ENCODE results near the gene WHAMM.

The WHAMM gene

GRCh38 chr15:82810061-82810889 lies 847 bp downstream of the WHAMM start:
- peak; percentile 36 for ATAC-seq
- TF ChIP-seq OSR1 (CRISPR knock-in tag; IDR thresholded peaks at IDR 0.05) (no peak), CSRNP3 (CRISPR knock-in tag; IDR thresholded peaks at IDR 0.05) (no peak), GLIS3 (CRISPR knock-in tag; IDR thresholded peaks at IDR 0.05) (no peak), ZNF565 (CRISPR knock-in tag; conservative IDR thresholded peaks at IDR 0.05; ENCODE audit: low read depth) (no peak), ISL1 (CRISPR knock-in tag; IDR thresholded peaks at IDR 0.05) (no peak), TSHZ2 (CRISPR knock-in tag; IDR thresholded peaks at IDR 0.05) (no peak), ZNF70 (CRISPR knock-in tag; IDR thresholded peaks at IDR 0.05) (no peak), TOX (CRISPR knock-in tag; IDR thresholded peaks at IDR 0.05; ENCODE audit: borderline replicate concordance) (no peak), SNAI2 (CRISPR knock-in tag; IDR thresholded peaks at IDR 0.05) (no peak), ZNF8 (CRISPR knock-in tag; IDR thresholded peaks at IDR 0.05) (no peak), ARNTL (CRISPR knock-in tag; IDR thresholded peaks at IDR 0.05; ENCODE audit: borderline replicate concordance, low read depth) (no peak), ZC3H10 (CRISPR knock-in tag; IDR thresholded peaks at IDR 0.05) (no peak), TCF4 (CRISPR knock-in tag; IDR thresholded peaks at IDR 0.05; ENCODE audit: borderline replicate concordance) (no peak), ZFP30 (CRISPR knock-in tag; IDR thresholded peaks at IDR 0.05) (no peak), RARB (CRISPR knock-in tag; IDR thresholded peaks at IDR 0.05) (no peak), CSDC2 (CRISPR knock-in tag; IDR thresholded peaks at IDR 0.05) (no peak), PATZ1 (CRISPR knock-in tag; IDR thresholded peaks at IDR 0.05; ENCODE audit: borderline replicate concordance) (no peak), ESRRG (CRISPR knock-in tag; IDR thresholded peaks at IDR 0.05) (no peak), CREB5 (CRISPR knock-in tag; IDR thresholded peaks at IDR 0.05; ENCODE audit: low read depth) (no peak), PPARA (CRISPR knock-in tag; IDR thresholded peaks at IDR 0.05; ENCODE audit: borderline replicate concordance) (no peak)

GRCh38 chr15:82810890-82811426 lies 1.5 kb downstream of the WHAMM start:
- TF ChIP-seq TSHZ2 (CRISPR knock-in tag; IDR thresholded peaks at IDR 0.05) (no peak), ZNF70 (CRISPR knock-in tag; IDR thresholded peaks at IDR 0.05) (no peak), PATZ1 (CRISPR knock-in tag; IDR thresholded peaks at IDR 0.05; ENCODE audit: borderline replicate concordance) (no peak)
- no peak for ATAC-seq

Data from SK-N-SH treated with all-trans-retinoic acid at 6 μM for 48 hours (cell line).